Cardiac fibroblast (primary cell): ENCODE data around the gene KLRK1.
A peak's percentile ranks its signal among the peaks of the same experiment; 100 is the strongest.
"Not testable (repeated sequence)": the region's sequence is repeated elsewhere in the genome, so short reads cannot be mapped to it uniquely, and the experiment has no call there.

ENCODE experiments used
- DNase-seq, 2 donors: peaks; one replicate each; pipeline versions ENCODE4 v3.0.0 to v3.0.0-alpha.2; 2010; ENCODE audit warnings: low read depth in 2 of 2
- H3K4me3 ChIP-seq, 2 donors: replicated peaks in 1 of 2; 1 replicate in 1 of 2; 2 replicates in 1 of 2; pipeline ENCODE4 v1.5.1; 2011; ENCODE audit warnings: low read depth in 2 of 2, low read length in 2 of 2, mild to moderate bottlenecking in 2 of 2, moderate library complexity in 1 of 2
- TF ChIP-seq, protein P1 (sequence below): IDR thresholded peaks from one replicate; pipeline ENCODE4 v1.5.1; 2011; ENCODE audit warnings: low read depth, mild to moderate bottlenecking, low read length, inconsistent platforms

KLRK1 gene

DNA sequence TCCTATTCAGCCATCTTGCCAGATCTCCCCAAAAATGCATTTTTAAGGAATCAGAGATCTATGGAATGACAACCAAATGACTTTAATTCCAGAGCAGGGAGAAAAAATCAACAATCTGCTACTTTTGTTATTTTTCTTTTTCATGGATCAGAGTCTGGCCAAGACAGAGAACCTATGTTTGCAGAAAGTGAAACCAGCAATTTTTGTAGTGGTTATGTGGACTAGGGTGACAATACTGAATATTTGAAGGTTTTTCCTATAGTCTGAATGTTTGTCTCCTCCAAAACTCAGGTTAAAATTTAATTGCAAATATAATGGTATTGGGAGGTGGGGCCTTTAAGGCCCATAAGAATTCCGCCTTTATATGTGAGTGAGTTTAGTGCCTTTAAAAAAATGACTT, 30.9 kb downstream of the KLRK1 start:
- H3K4me3 ChIP-seq = no peak overlapping the region
- TF ChIP-seq, protein P1, sequence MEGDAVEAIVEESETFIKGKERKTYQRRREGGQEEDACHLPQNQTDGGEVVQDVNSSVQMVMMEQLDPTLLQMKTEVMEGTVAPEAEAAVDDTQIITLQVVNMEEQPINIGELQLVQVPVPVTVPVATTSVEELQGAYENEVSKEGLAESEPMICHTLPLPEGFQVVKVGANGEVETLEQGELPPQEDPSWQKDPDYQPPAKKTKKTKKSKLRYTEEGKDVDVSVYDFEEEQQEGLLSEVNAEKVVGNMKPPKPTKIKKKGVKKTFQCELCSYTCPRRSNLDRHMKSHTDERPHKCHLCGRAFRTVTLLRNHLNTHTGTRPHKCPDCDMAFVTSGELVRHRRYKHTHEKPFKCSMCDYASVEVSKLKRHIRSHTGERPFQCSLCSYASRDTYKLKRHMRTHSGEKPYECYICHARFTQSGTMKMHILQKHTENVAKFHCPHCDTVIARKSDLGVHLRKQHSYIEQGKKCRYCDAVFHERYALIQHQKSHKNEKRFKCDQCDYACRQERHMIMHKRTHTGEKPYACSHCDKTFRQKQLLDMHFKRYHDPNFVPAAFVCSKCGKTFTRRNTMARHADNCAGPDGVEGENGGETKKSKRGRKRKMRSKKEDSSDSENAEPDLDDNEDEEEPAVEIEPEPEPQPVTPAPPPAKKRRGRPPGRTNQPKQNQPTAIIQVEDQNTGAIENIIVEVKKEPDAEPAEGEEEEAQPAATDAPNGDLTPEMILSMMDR = no peak
- DNase-seq = no peak

DNA sequence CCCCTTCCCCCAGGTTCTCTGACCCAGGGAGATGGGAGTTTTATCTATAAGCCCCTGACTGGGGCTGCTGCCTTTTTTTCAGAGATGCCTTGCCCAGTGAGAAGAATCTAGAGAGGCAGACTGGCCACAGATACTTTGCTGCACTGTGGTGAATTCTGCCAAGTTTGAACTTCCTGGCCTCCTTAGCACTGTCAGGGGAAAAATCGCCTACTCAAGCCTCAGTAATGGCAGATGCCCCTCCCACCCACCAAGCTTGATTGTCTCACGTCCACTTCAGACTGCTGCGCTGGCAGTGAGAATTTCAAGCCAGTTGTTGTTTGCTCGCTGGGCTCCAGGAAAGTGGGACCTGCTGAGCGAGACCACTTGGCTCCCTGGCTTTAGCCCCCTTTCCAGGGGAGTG, 31.7 kb downstream of the KLRK1 start:
- TF ChIP-seq, protein P1 = no peak
- H3K4me3 ChIP-seq = no peak overlapping the region
- no peak for DNase-seq

- H3K4me3 ChIP-seq = no peak overlapping the region
- peak; percentile 53 to 55 for DNase-seq
- TF ChIP-seq, protein P1 = no peak
Measured at GRCh38 chr12:10354502-10354901, 35.3 kb downstream of the KLRK1 start.

DNA sequence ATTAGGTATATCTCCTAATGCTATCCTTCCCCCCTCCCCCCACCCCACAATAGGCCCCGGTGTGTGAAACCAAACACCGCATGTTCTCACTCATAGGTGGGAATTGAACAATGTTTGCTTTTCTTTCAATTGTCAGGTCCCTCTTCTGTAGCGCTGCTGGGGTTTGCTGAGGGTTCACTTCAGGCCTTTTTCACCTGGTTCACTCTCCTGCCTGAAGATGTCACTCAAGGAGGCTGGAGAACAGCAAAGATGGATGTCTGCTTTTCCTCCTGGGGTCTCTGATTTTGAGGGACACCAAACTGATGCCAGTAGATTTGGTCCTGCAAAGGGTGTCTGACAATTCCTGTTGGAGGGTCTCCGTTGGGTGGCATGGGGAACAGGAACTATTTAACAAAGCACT, 35.8 kb downstream of the KLRK1 start:
- no peak overlapping the region for H3K4me3 ChIP-seq
- TF ChIP-seq, protein P1 = no peak
- no peak for DNase-seq

GRCh38 chr12:10351457-10351856, 38.4 kb downstream of the KLRK1 start:
- not testable (repeated sequence) for DNase-seq, H3K4me3 ChIP-seq

GRCh38 chr12:10341892-10342509, 47.8 kb downstream of the KLRK1 start:
- TF ChIP-seq, protein P1 = no peak
- peak in 1 of 2 donors; percentile 79 for DNase-seq
- no peak overlapping the region for H3K4me3 ChIP-seq

- peak in 1 of 2 donors; percentile 60 for DNase-seq
- H3K4me3 ChIP-seq = not testable (repeated sequence)
Measured at GRCh38 chr12:10340946-10341345, 48.9 kb downstream of the KLRK1 start.

DNA sequence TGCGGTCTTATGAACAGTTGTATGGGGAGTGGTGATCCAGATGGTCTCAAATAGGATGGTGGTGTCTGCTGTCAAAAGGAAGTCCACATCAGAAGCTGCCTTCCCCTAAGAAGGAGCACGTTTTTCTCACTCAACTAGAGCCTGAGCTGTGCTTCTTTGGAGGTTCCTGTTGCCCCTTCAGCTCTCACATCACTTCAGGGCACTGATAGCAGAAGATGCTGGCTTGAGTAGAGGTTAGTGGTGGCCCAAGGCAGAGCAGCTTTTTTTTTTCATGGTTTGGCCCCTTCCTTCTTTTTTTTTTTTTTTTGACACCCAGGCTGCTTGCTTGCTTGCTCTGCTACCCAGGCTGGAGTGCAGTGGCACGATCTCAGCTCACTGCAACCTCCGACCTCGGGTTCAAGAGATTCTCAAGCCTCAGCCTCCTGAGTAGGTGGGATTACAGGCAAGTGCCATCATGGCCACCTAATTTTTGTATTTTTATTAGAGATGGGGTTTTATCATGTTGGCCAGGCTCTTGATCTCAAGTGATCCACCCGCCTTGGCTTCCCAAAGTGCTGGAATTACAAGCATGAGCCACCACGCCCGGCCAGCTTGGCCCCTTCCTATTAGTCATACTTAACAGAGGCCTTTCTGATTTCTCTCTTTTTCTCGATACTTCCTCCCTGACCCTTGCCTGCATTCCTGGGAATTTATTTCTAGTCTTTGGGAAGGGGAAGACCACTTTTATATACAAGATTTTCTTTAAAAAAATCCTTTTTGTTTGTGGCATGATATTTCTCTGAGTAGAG, 50.6 kb downstream of the KLRK1 start:
- TF ChIP-seq, protein P1 = no peak
- H3K4me3 ChIP-seq = no peak overlapping the region
- DNase-seq = peak; percentile 27 to 70

DNA sequence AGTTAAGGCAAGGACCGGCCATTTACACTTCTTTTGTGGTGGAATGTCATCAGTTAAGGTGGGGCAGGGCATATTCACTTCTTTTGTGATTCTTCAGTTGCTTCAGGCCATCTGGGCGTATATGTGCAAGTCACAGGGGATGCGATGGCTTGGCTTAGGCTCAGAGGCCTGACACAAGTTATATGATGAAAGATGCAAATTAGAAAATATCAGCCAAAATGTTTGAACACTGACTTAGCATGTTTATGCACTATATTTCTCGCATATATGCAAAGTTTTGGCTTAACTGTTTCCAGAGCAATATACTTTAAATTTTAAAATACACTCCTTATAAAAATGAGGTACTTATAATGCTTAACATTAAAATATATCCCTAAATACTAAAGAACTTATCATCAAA, 51.4 kb downstream of the KLRK1 start:
- H3K4me3 ChIP-seq, DNase-seq: not testable (repeated sequence)

- DNase-seq = peak in 1 of 2 donors; percentile 13
- H3K4me3 ChIP-seq = not testable (repeated sequence)
Measured at GRCh38 chr12:10336196-10336595, 53.6 kb downstream of the KLRK1 start.
